ENCODE data around the gene PSMD8. TPM values are rescaled to one million over a fixed set of nuclear protein-coding genes. Genes with fewer than 3 reads are reported as not detected.

The PSMD8 gene
- total and polyA plus RNA-seq, 2 of the 8 experiments (the other 6 are each of a cell fraction or from before 2014, with no cell fraction given): 170 to 486 TPM

DNA sequence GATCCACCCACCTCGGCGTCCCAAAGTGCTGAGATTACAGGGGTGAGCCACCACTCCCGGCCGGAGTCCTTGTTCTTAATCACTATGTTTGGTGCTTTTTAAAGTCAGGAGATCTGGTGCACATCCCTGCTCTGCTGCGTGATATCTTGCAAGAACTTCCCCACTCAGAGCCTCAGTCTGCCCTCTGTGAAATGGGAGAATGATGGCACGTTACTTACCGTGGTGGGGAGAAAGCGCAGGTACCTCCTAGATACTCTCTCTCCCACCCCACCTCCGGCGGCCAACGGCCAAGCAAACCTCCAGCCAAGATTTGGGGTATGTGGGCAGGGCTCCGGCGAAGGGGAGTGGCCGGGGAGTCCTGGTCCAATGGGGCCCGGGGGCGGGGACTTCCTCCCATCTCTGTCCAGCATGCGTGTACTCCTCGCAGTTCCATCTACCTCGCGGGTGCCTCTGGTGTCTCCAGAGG lies 58.9 kb downstream of the PSMD8 start, which contains the start of gene RYR1 (continued):
- peak; percentile 98 for TF ChIP-seq KDM1A (IDR thresholded peaks at IDR 0.05; ENCODE audit: borderline replicate concordance, low read length)
- peak; percentile 46; the same call in 1 of the 2 replicates for TF ChIP-seq POLR2AphosphoS5 (IDR thresholded peaks at IDR 0.05; ENCODE audit: low read depth, low read length)
- TF ChIP-seq POLR2A (IDR thresholded peaks at IDR 0.05; ENCODE audit: control extremely low read depth in 1 of 2, low read depth in 2 of 2, low read length in 2 of 2): peak in 1 of 2 experiments; percentile 64; a peak in 2 of 3 replicates
- TF ChIP-seq RXRA (IDR thresholded peaks at IDR 0.05; ENCODE audit: insufficient read depth, low read depth, low read length): no peak
- no peak for TF ChIP-seq BCL11A (IDR thresholded peaks at IDR 0.05; ENCODE audit: low read depth in 2 of 2, low read length in 2 of 2)
- TF ChIP-seq SIN3A (conservative IDR thresholded peaks at IDR 0.05 in 1 of 2, IDR thresholded peaks at IDR 0.05 in 1 of 2; ENCODE audit: low read depth in 1 of 2, low read length in 2 of 2): peak; percentile 24 to 68; a peak in 1 of 4 replicates
- TF ChIP-seq, protein P1, sequence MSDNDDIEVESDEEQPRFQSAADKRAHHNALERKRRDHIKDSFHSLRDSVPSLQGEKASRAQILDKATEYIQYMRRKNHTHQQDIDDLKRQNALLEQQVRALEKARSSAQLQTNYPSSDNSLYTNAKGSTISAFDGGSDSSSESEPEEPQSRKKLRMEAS (IDR thresholded peaks at IDR 0.05): peak; percentile 53; the same call in 1 of the 2 replicates
- peak; percentile 42; the same call in 1 of the 2 replicates for TF ChIP-seq YY1 (IDR thresholded peaks at IDR 0.05; ENCODE audit: low read depth, low read length)

Other genes starting within 250 kb of the PSMD8 start
- 15.2 and 15.6 TPM in 2 replicates for gene DPF1, start 150.3 kb upstream of the PSMD8 start, total RNA-seq (2021; fragmentation: NEBNext Ultra II Directional; extraction: Animal tissue kit (Norgen Biotek cat#: 25700))
- gene DPF1, start 150.3 kb upstream of the PSMD8 start, polyA plus RNA-seq (2011; rRNA removed): 12.9 and 20.9 TPM in 2 replicates
- 21.8 and 26.3 TPM in 2 replicates for gene PPP1R14A, start 118.2 kb upstream of the PSMD8 start, total RNA-seq (2021; fragmentation: NEBNext Ultra II Directional; extraction: Animal tissue kit (Norgen Biotek cat#: 25700))
- 13.6 and 20.7 TPM in 2 replicates for gene PPP1R14A, start 118.2 kb upstream of the PSMD8 start, polyA plus RNA-seq (2011; rRNA removed)
- gene SPINT2, start 110.0 kb upstream of the PSMD8 start, total RNA-seq (2021; fragmentation: NEBNext Ultra II Directional; extraction: Animal tissue kit (Norgen Biotek cat#: 25700)): 296 and 303 TPM in 2 replicates
- gene SPINT2, start 110.0 kb upstream of the PSMD8 start, polyA plus RNA-seq (2011; rRNA removed): 294 and 376 TPM in 2 replicates
- 4.4 and 6.0 TPM in 2 replicates for gene C19orf33, start 70.3 kb upstream of the PSMD8 start, total RNA-seq (2021; fragmentation: NEBNext Ultra II Directional; extraction: Animal tissue kit (Norgen Biotek cat#: 25700))
- gene C19orf33, start 70.3 kb upstream of the PSMD8 start, polyA plus RNA-seq (2011; rRNA removed): 36.0 and 44.3 TPM in 2 replicates
- gene YIF1B, start 58.6 kb upstream of the PSMD8 start, total RNA-seq (2021; fragmentation: NEBNext Ultra II Directional; extraction: Animal tissue kit (Norgen Biotek cat#: 25700)): 89.6 and 94.3 TPM in 2 replicates
- 305 and 441 TPM in 2 replicates for gene YIF1B, start 58.6 kb upstream of the PSMD8 start, polyA plus RNA-seq (2011; rRNA removed)
- 13.3 and 14.1 TPM in 2 replicates for gene KCNK6, start 54.7 kb upstream of the PSMD8 start, total RNA-seq (2021; fragmentation: NEBNext Ultra II Directional; extraction: Animal tissue kit (Norgen Biotek cat#: 25700))
- 10.6 TPM in 2 replicates for gene KCNK6, start 54.7 kb upstream of the PSMD8 start, polyA plus RNA-seq (2011; rRNA removed)
- 2.8 and 3.1 TPM in 2 replicates for gene CATSPERG, start 38.7 kb upstream of the PSMD8 start, total RNA-seq (2021; fragmentation: NEBNext Ultra II Directional; extraction: Animal tissue kit (Norgen Biotek cat#: 25700))
- gene CATSPERG, start 38.7 kb upstream of the PSMD8 start, polyA plus RNA-seq (2011; rRNA removed): 1.4 and 2.6 TPM in 2 replicates
- gene GGN, start 13.5 kb downstream of the PSMD8 start, total RNA-seq (2021; fragmentation: NEBNext Ultra II Directional; extraction: Animal tissue kit (Norgen Biotek cat#: 25700)): 1.2 and 2.7 TPM in 2 replicates
- 0.47 and 0.69 TPM in 2 replicates for gene GGN, start 13.5 kb downstream of the PSMD8 start, polyA plus RNA-seq (2011; rRNA removed)
- gene SPRED3, start 14.1 kb downstream of the PSMD8 start, total RNA-seq (2021; fragmentation: NEBNext Ultra II Directional; extraction: Animal tissue kit (Norgen Biotek cat#: 25700)): 7.1 and 8.1 TPM in 2 replicates
- 10.3 and 13.5 TPM in 2 replicates for gene SPRED3, start 14.1 kb downstream of the PSMD8 start, polyA plus RNA-seq (2011; rRNA removed)
- 4.6 and 6.1 TPM in 2 replicates for gene FAM98C, start 28.5 kb downstream of the PSMD8 start, total RNA-seq (2021; fragmentation: NEBNext Ultra II Directional; extraction: Animal tissue kit (Norgen Biotek cat#: 25700))
- gene FAM98C, start 28.5 kb downstream of the PSMD8 start, polyA plus RNA-seq (2011; rRNA removed): 9.4 and 12.3 TPM in 2 replicates
- gene RASGRP4, start 51.6 kb downstream of the PSMD8 start, total RNA-seq (2021; fragmentation: NEBNext Ultra II Directional; extraction: Animal tissue kit (Norgen Biotek cat#: 25700)): 1.9 and 2.0 TPM in 2 replicates
- 3.1 and 5.7 TPM in 2 replicates for gene RASGRP4, start 51.6 kb downstream of the PSMD8 start, polyA plus RNA-seq (2011; rRNA removed)
- gene RYR1, start 59.1 kb downstream of the PSMD8 start, total RNA-seq (2021; fragmentation: NEBNext Ultra II Directional; extraction: Animal tissue kit (Norgen Biotek cat#: 25700)): 10.7 and 11.8 TPM in 2 replicates
- 5.8 and 12.3 TPM in 2 replicates for gene RYR1, start 59.1 kb downstream of the PSMD8 start, polyA plus RNA-seq (2011; rRNA removed)
- 10.4 and 14.4 TPM in 2 replicates for gene MAP4K1, start 243.4 kb downstream of the PSMD8 start, total RNA-seq (2021; fragmentation: NEBNext Ultra II Directional; extraction: Animal tissue kit (Norgen Biotek cat#: 25700))
- 9.0 and 22.0 TPM in 2 replicates for gene MAP4K1, start 243.4 kb downstream of the PSMD8 start, polyA plus RNA-seq (2011; rRNA removed)
- gene EIF3K, start 244.6 kb downstream of the PSMD8 start, total RNA-seq (2021; fragmentation: NEBNext Ultra II Directional; extraction: Animal tissue kit (Norgen Biotek cat#: 25700)): 329 and 344 TPM in 2 replicates
- 937 and 977 TPM in 2 replicates for gene EIF3K, start 244.6 kb downstream of the PSMD8 start, polyA plus RNA-seq (2011; rRNA removed)

Data from H1 (cell line).